BE2C (cell line): Measurements from ENCODE around the gene LNX2.

Experiments used
- DNase-seq: peaks from one replicate; pipeline ENCODE4 v3.0.0-alpha.2; 2020
- H3K27me3 ChIP-seq: fragments of 250-450 bp; sonication (Bioruptor Pico); 2 replicates; pipeline ENCODE4 v1.5.1; 2020; ENCODE audit warnings: mild to moderate bottlenecking
- H3K36me3 ChIP-seq: fragments of 250-450 bp; sonication (Bioruptor Pico); 2 replicates; pipeline ENCODE4 v1.5.1; 2020; ENCODE audit warnings: mild to moderate bottlenecking
- H3K4me1 ChIP-seq: fragments of 250-450 bp; sonication (Bioruptor Pico); 2 replicates; pipeline ENCODE4 v1.5.1; 2020
- H3K4me3 ChIP-seq: 2 replicates; pipeline ENCODE4 v1.5.1; 2011; ENCODE audit warnings: low read depth, low read length
- H3K9me3 ChIP-seq: fragments of 250-450 bp; sonication (Bioruptor Pico); 2 replicates; pipeline ENCODE4 v1.5.1; 2020
- CTCF ChIP-seq: IDR thresholded peaks from 2 replicates; pipeline ENCODE4 v1.5.1; 2012; ENCODE audit warnings: mild to moderate bottlenecking, low read depth, low read length

Gene LNX2

DNA sequence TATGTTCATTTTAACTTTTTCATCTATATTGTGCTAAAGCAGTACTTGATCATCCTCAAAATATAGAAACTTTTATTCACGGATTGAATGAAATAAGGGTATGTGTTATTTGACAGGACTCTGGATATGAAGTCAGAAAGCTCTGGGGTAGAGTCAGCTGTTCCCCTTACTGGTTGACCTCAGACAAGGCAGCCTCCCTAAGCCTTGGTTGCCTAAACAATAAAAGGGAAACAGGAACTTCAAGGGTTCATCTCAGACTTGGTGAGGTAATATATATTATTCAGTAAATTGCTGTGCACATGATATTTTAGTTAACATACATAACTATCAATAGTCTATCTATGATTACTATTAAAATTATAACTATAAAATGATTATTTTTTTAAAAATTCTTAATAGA lies 14.9 kb upstream of the LNX2 start:
- H3K36me3 ChIP-seq: no peaks in the 10 kb centered on the region; the same call in 1 of the 2 replicates
- peaks cover 4% of the 10 kb centered on the region for H3K4me1 ChIP-seq
- H3K4me3 ChIP-seq: no peak overlapping the region
- DNase-seq: no peak
- no peaks in the 10 kb centered on the region for H3K27me3 ChIP-seq
- TF ChIP-seq CTCF: no peak
- no peaks in the 10 kb centered on the region for H3K9me3 ChIP-seq

DNA sequence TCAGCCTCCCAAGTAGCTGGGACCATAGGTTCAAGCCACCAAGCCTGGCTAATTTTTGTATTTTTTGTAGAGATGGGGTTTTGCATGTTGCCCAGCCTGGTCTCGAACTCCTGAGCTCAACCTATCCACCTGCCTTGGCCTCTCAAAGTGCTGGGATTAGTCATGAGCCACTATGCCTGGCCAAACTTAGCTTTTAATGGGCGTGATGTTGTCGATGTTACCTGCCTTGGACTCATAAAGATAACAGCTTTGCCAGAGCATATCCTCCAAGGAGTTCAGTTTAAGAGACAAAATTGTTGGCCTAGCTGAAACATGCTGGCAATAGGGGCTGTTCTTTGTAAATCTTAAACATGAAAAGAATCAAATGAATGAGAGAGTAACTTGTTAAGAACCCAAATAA lies 14.5 kb upstream of the LNX2 start:
- Histone ChIP-seq H3K4me3 (no peak overlapping the region), H3K27me3 (no peaks in the 10 kb centered on the region), H3K4me1 (peaks cover 4% of the 10 kb centered on the region), H3K36me3 (no peaks in the 10 kb centered on the region; the same call in 1 of the 2 replicates), H3K9me3 (no peaks in the 10 kb centered on the region)
- DNase-seq: no peak
- TF ChIP-seq CTCF: no peak

GRCh38 chr13:27634231-27634630 lies 13.9 kb upstream of the LNX2 start:
- no peaks in the 10 kb centered on the region for H3K9me3 ChIP-seq

DNA sequence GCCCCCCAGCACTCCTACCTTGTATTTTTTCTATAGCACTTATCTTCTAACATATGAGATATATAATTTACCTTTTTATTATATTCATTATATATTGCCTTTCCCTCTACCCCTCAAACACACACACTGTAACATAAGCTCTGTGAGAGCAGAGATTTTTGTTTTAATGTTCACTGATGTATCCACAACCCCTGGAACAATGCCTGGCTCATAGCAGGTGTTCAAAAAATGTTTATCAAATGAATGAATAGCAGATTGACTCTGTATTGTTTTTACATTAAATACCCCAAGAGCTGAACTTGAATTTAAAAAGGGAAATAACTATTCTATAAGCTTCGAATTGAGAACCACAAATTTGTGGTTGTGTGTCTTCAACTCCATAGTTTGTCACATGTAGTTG lies 12.3 kb upstream of the LNX2 start:
- TF ChIP-seq CTCF: no peak
- no peak overlapping the region for H3K4me3 ChIP-seq
- H3K9me3 ChIP-seq: no peaks in the 10 kb centered on the region
- H3K27me3 ChIP-seq: no peaks in the 10 kb centered on the region
- peaks cover 4% of the 10 kb centered on the region for H3K4me1 ChIP-seq
- H3K36me3 ChIP-seq: no peaks in the 10 kb centered on the region; the same call in 1 of the 2 replicates
- no peak for DNase-seq

More at GRCh38 chr13:27634231-27634630, 13.9 kb upstream of the LNX2 start:
- H3K27me3 ChIP-seq: no peaks in the 10 kb centered on the region
- H3K4me3 ChIP-seq: no peak overlapping the region
- H3K4me1 ChIP-seq: peaks cover 4% of the 10 kb centered on the region
- no peak for TF ChIP-seq CTCF
- no peak for DNase-seq
- H3K36me3 ChIP-seq: no peaks in the 10 kb centered on the region; the same call in 1 of the 2 replicates

GRCh38 chr13:27632214-27632613 lies 11.9 kb upstream of the LNX2 start:
- Histone ChIP-seq H3K4me1 (peaks cover 4% of the 10 kb centered on the region), H3K4me3 (no peak overlapping the region), H3K36me3 (no peaks in the 10 kb centered on the region; the same call in 1 of the 2 replicates), H3K27me3 (no peaks in the 10 kb centered on the region), H3K9me3 (no peaks in the 10 kb centered on the region)
- TF ChIP-seq CTCF: no peak
- no peak for DNase-seq

GRCh38 chr13:27631665-27632064 lies 11.3 kb upstream of the LNX2 start:
- no peaks in the 10 kb centered on the region for H3K9me3 ChIP-seq
- no peak for DNase-seq
- no peak for TF ChIP-seq CTCF
- no peaks in the 10 kb centered on the region for H3K27me3 ChIP-seq
- H3K36me3 ChIP-seq: no peaks in the 10 kb centered on the region; the same call in 1 of the 2 replicates
- H3K4me3 ChIP-seq: no peak overlapping the region
- peaks cover 3% of the 10 kb centered on the region for H3K4me1 ChIP-seq
